Ascending aorta (tissue), 2 donors: ENCODE measurements around the gene C1QTNF4. TPM values are rescaled to one million over a fixed set of nuclear protein-coding genes. Genes with fewer than 3 reads are reported as not detected.

Experiments
- DNase-seq, 2 donors: peaks; one replicate each; pipeline ENCODE4 v3.0.0-alpha.2; 2019; ENCODE audit warnings: low spot score in 2 of 2
- H3K27ac ChIP-seq, 2 donors: fragments of 200-600 bp; sonication (generic); one replicate each; pipeline ENCODE4 v1.5.1; 2016 to 2017; ENCODE audit warnings: mild to moderate bottlenecking in 1 of 2
- H3K27me3 ChIP-seq: fragments of 200-600 bp; sonication (generic); one replicate; pipeline ENCODE4 v1.5.1; 2017
- H3K36me3 ChIP-seq, 2 donors: fragments of 200-600 bp; sonication (generic); one replicate each; pipeline ENCODE4 v1.5.1; 2016
- H3K4me1 ChIP-seq, 2 donors: fragments of 200-600 bp; sonication (generic); one replicate each; pipeline ENCODE4 v1.5.1; 2016 to 2017; ENCODE audit warnings: mild to moderate bottlenecking in 1 of 2
- H3K4me3 ChIP-seq, 2 donors: fragments of 200-600 bp; sonication (generic); one replicate each; pipeline ENCODE4 v1.5.1; 2016 to 2017; ENCODE audit warnings: mild to moderate bottlenecking in 1 of 2
- H3K9me3 ChIP-seq, 2 donors: fragments of 200-600 bp; sonication (generic); one replicate each; pipeline ENCODE4 v1.5.1; 2016
- intact Hi-C: fragments of 100-400 bp; cut with DNase I; formaldehyde crosslinking; loops from one replicate; pipeline ENCODE4 v1.15.1; 2023
- total RNA-seq: library from RNA; depleted of rRNA; stranded (reverse); fragments of >200 nt; gene quantifications from one replicate; pipeline ENCODE4 v1.1.0, GENCODE V29; 2016
- TF ChIP-seq, protein P1 (sequence below), 3 experiments: fragments of 200-600 bp in 2 of 3; fragments of 450-650 bp in 1 of 3; sonication (generic) in 2 of 3; IDR thresholded peaks; one replicate each; pipeline ENCODE4 v1.5.1; 2016 to 2019; ENCODE audit warnings: antibody characterized with exemption in 3 of 3, mild to moderate bottlenecking in 1 of 3, moderate library complexity in 1 of 3

Gene C1QTNF4
- total RNA-seq, 1 donor from 2014 or later = not detected

DNA sequence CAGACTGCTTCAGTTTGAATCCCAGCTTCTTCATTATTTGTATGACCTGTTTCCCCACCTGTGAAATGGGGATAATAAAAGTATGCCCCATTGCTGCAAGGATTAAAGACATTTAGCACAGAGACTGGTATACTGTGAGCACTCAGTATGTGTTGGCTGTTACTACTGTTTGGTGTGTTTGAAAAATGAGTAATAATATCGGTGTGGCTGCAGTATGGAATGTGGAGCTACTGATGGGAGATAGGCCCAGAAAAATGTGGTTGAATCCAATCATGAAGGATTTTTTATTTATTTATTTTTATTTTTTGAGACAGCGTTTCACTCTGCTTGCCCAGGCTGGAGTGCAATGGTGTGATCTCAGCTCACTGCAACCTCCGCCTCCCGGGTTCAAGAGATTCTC lies 9.1 kb upstream of the C1QTNF4 start:
- H3K9me3 ChIP-seq = no peaks in the 10 kb centered on the region
- intact Hi-C loops = no loop called here
- TF ChIP-seq, protein P1, sequence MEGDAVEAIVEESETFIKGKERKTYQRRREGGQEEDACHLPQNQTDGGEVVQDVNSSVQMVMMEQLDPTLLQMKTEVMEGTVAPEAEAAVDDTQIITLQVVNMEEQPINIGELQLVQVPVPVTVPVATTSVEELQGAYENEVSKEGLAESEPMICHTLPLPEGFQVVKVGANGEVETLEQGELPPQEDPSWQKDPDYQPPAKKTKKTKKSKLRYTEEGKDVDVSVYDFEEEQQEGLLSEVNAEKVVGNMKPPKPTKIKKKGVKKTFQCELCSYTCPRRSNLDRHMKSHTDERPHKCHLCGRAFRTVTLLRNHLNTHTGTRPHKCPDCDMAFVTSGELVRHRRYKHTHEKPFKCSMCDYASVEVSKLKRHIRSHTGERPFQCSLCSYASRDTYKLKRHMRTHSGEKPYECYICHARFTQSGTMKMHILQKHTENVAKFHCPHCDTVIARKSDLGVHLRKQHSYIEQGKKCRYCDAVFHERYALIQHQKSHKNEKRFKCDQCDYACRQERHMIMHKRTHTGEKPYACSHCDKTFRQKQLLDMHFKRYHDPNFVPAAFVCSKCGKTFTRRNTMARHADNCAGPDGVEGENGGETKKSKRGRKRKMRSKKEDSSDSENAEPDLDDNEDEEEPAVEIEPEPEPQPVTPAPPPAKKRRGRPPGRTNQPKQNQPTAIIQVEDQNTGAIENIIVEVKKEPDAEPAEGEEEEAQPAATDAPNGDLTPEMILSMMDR (IDR thresholded peaks at IDR 0.05) = no peak

DNA sequence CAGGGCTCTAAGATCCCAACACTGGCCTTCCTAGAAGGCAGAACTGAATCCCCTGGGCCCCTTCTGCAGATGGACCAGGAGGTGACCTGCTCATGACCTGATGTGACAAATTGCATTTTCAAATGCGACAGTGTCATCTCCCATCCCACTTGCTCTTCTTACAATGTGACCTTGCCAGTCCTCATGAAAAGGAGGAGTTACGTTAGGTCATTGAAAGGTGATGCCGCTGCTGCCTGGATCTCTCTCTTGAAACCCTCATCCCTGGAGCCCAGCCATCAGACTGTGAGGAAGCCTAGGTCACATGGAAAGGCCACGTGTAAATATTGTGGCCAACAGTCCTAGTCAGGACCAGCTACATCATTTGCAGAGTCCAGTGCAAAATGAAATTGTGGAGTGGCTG lies 5.7 kb upstream of the C1QTNF4 start:
- TF ChIP-seq, protein P1 (IDR thresholded peaks at IDR 0.05) = no peak
- H3K9me3 ChIP-seq = no peaks in the 10 kb centered on the region

More for the DNA sequence above, 9.1 kb upstream of the C1QTNF4 start:
- no peak for DNase-seq
- no peak overlapping the region for H3K4me3 ChIP-seq
- no peaks in the 10 kb centered on the region for H3K4me1 ChIP-seq
- H3K27me3 ChIP-seq = no peaks in the 10 kb centered on the region
- no peak overlapping the region for H3K27ac ChIP-seq
- no peaks in the 10 kb centered on the region for H3K36me3 ChIP-seq

DNA sequence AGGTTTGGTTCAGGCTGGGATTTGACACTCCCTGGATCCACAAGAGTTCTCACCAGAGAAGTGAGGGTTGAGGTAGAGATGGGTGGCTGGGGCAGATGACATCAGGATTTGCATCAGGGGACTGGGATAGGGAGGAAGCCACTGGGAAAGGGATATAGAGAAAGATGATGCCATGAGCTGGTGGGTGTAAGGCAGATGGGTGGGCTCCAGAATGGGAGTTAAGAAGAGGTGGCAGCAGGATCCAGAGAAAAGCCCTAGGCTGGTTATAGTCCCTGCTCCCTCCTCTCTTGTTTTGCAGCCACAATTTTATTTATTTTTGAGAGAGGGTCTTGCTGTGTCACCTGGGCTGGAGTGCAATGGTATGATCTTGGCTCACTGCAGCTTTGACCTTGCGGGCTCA lies 1.8 kb upstream of the C1QTNF4 start:
- Histone ChIP-seq H3K36me3 (no peaks in the 10 kb centered on the region), H3K27me3 (no peaks in the 10 kb centered on the region), H3K27ac (no peak overlapping the region), H3K4me1 (no peaks in the 10 kb centered on the region), H3K4me3 (no peak overlapping the region), H3K9me3 (no peaks in the 10 kb centered on the region)
- TF ChIP-seq, protein P1 (IDR thresholded peaks at IDR 0.05) = no peak
- DNase-seq = no peak
- intact Hi-C loops = no loop called here

More for the DNA sequence above, 5.7 kb upstream of the C1QTNF4 start:
- H3K4me1 ChIP-seq = no peaks in the 10 kb centered on the region
- no peaks in the 10 kb centered on the region for H3K27me3 ChIP-seq
- no peaks in the 10 kb centered on the region for H3K36me3 ChIP-seq
- H3K27ac ChIP-seq = no peak overlapping the region
- DNase-seq = no peak
- intact Hi-C loops = no loop called here
- H3K4me3 ChIP-seq = no peak overlapping the region

DNA sequence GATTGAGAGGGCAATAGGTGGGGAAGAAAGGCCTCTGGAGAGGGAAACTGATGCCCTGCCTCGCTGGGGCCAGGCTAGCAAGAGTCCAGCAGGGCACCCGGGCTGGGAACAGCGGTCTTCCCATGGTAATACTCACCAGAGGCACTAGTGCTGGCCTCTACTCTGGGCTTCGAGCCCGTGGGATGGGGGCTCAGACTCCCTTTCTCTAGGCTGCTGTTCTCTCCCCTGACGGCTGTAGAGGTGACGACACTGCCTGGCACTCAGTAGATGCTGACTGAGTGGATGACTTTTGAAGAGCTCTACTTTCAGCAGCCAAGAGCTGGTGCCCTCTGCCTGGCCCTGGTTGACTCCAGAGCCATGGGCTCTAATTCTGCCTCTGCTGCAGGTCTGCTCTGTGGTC lies 818 bp upstream of the C1QTNF4 start:
- Histone ChIP-seq H3K27me3 (no peaks in the 10 kb centered on the region), H3K4me3 (no peak overlapping the region), H3K27ac (no peak overlapping the region), H3K36me3 (no peaks in the 10 kb centered on the region), H3K4me1 (no peaks in the 10 kb centered on the region), H3K9me3 (no peaks in the 10 kb centered on the region)
- TF ChIP-seq, protein P1 (IDR thresholded peaks at IDR 0.05) = no peak
- DNase-seq = no peak
- intact Hi-C loops = no loop called here

DNA sequence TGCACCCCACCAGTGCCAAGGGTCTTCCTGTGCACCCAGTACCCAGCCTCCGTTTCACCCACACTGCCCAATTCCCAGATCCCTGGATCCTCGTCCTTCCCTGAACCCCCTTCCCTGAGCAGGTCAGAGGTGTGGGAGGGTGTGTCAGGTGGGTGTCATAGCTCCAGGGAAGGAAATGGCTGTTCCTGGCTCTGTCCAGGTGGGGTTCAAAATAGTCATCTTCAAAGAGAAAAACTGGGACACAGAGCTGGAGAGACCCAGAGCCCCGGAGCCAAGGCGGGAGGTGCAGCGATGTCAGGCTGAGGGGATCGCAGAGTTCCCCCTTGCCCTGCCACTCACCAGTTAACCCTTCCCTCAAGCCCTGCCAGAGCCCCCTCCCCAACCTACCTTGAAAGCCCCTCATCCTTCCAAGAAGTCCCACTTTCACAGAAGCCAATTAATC lies 698 bp downstream of the C1QTNF4 start:
- no peaks in the 10 kb centered on the region for H3K27me3 ChIP-seq
- intact Hi-C loops = no loop called here

More for the DNA sequence above, 698 bp downstream of the C1QTNF4 start:
- no peaks in the 10 kb centered on the region for H3K36me3 ChIP-seq
- no peaks in the 10 kb centered on the region for H3K9me3 ChIP-seq
- TF ChIP-seq, protein P1 (IDR thresholded peaks at IDR 0.05) = no peak
- H3K4me1 ChIP-seq = no peaks in the 10 kb centered on the region
- H3K27ac ChIP-seq = no peak overlapping the region
- no peak for DNase-seq
- no peak overlapping the region for H3K4me3 ChIP-seq
